A673 (cell line): ENCODE results near the gene CTNNBL1.

ENCODE experiments used
- EZH2 ChIP-seq: fragments of 200-600 bp; sonication (generic); IDR thresholded peaks from 2 replicates; pipeline ENCODE4 v1.6.1; 2017; ENCODE audit warnings: borderline replicate concordance, low read depth, mild to moderate bottlenecking, mixed read lengths, antibody characterized with exemption, low read length; ENCODE audit not compliant: poor library complexity, severe bottlenecking
- TF ChIP-seq, protein P1 (sequence below): fragments of 300-800, 200-600 bp; sonication (generic); conservative IDR thresholded peaks from 2 replicates; pipeline ENCODE4 v1.5.1; 2017; ENCODE audit warnings: low read depth, mild to moderate bottlenecking, antibody characterized with exemption, low read length, moderate library complexity, mixed read lengths

- TF ChIP-seq, protein P1, sequence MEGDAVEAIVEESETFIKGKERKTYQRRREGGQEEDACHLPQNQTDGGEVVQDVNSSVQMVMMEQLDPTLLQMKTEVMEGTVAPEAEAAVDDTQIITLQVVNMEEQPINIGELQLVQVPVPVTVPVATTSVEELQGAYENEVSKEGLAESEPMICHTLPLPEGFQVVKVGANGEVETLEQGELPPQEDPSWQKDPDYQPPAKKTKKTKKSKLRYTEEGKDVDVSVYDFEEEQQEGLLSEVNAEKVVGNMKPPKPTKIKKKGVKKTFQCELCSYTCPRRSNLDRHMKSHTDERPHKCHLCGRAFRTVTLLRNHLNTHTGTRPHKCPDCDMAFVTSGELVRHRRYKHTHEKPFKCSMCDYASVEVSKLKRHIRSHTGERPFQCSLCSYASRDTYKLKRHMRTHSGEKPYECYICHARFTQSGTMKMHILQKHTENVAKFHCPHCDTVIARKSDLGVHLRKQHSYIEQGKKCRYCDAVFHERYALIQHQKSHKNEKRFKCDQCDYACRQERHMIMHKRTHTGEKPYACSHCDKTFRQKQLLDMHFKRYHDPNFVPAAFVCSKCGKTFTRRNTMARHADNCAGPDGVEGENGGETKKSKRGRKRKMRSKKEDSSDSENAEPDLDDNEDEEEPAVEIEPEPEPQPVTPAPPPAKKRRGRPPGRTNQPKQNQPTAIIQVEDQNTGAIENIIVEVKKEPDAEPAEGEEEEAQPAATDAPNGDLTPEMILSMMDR, result no peak
- no peak for TF ChIP-seq EZH2
Measured at GRCh38 chr20:37804584-37805566, 111.0 kb downstream of the CTNNBL1 start.
